A549 (cell line): ENCODE data around the gene ATP13A1.

Source experiments
- CBX8 ChIP-seq: fragments of 200-600 bp; sonication (generic); IDR thresholded peaks from 2 replicates; pipeline ENCODE4 v1.6.1; 2016
- CHD2 ChIP-seq: fragments of 150-350 bp; IDR thresholded peaks from 2 replicates; pipeline ENCODE4 v1.6.1; 2014; ENCODE audit warnings: low read length; ENCODE audit not compliant: partially characterized antibody
- JUNB ChIP-seq: fragments of >200 bp; sonication (Bioruptor Twin); formaldehyde crosslinking; IDR thresholded peaks from 2 replicates; pipeline ENCODE4 v1.6.1; 2016
- POLR2AphosphoS2 ChIP-seq: conservative IDR thresholded peaks from 2 replicates; pipeline ENCODE4 v1.6.1; 2012; ENCODE audit warnings: low read length, improper control_type of control experiment, inconsistent platforms
- RAD21 ChIP-seq, 2 experiments: fragments of >200 bp in 1 of 2; sonication (Bioruptor Twin) in 1 of 2; formaldehyde crosslinking in 1 of 2; IDR thresholded peaks in 1 of 2; conservative IDR thresholded peaks in 1 of 2; 2 replicates in 1 of 2; 3 replicates in 1 of 2; pipeline ENCODE4 v1.6.1; 2012 to 2018; ENCODE audit warnings: inconsistent platforms in 1 of 2
- TF ChIP-seq, protein P1 (sequence below): fragments of >200 bp; sonication (Bioruptor Twin); formaldehyde crosslinking; IDR thresholded peaks from 3 replicates; pipeline ENCODE4 v1.5.1; 2016
- TF ChIP-seq, protein P2 (sequence below): IDR thresholded peaks from 2 replicates; pipeline ENCODE4 v1.6.1; 2012

DNA sequence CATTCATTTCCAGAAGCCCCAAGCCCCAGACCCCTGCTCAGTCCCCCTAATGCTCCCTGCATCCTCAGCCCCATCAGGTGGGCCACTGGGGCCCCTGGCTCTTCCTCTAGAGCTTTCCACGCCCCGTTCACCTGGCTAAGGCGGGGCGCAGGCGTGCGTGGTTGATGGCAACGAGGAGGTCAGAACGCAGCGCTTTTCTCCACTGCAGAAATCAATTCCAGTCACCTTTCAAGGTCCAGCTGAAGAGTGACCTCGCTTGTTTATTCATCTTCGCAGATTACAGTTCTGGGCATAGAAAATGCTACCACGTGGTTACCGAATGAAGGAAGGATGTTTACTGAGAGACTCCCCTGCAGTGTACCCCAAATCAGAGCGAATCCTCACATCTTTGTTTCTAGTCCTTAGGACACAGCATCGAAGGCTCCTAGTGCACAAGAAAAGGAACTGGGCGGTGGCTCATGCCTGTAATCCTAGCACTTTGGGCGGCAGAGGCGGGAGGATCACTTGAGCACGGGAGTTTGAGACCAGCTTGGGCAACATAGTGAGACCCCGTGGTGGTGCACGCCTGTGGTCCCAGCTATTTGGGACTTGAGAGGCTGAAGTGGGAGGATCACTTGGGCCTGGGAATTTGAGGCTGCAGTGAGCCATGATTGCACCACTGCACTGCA, 44.2 kb downstream of the ATP13A1 start:
- TF ChIP-seq, protein P1, sequence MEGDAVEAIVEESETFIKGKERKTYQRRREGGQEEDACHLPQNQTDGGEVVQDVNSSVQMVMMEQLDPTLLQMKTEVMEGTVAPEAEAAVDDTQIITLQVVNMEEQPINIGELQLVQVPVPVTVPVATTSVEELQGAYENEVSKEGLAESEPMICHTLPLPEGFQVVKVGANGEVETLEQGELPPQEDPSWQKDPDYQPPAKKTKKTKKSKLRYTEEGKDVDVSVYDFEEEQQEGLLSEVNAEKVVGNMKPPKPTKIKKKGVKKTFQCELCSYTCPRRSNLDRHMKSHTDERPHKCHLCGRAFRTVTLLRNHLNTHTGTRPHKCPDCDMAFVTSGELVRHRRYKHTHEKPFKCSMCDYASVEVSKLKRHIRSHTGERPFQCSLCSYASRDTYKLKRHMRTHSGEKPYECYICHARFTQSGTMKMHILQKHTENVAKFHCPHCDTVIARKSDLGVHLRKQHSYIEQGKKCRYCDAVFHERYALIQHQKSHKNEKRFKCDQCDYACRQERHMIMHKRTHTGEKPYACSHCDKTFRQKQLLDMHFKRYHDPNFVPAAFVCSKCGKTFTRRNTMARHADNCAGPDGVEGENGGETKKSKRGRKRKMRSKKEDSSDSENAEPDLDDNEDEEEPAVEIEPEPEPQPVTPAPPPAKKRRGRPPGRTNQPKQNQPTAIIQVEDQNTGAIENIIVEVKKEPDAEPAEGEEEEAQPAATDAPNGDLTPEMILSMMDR, result no peak
- TF ChIP-seq POLR2AphosphoS2, result no peak
- TF ChIP-seq, protein P2, sequence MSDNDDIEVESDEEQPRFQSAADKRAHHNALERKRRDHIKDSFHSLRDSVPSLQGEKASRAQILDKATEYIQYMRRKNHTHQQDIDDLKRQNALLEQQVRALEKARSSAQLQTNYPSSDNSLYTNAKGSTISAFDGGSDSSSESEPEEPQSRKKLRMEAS, result no peak
- no peak for TF ChIP-seq RAD21 (conservative IDR thresholded peaks at IDR 0.05 in 1 of 2, IDR thresholded peaks at IDR 0.05 in 1 of 2)
- no peak for TF ChIP-seq CHD2
- no peak for TF ChIP-seq JUNB
- no peak for TF ChIP-seq CBX8
